ENCODE measurements around the gene PCDHGA6. TPM values are rescaled to one million over a fixed set of nuclear protein-coding genes. Genes with fewer than 3 reads are reported as not detected.

Gene PCDHGA6
- total and polyA plus RNA-seq, 2 donors (not counting 1 experiment from before 2014, with no cell fraction given), result 0.78 to 2.5 TPM

GRCh38 chr5:141326088-141326854 lies 47.4 kb upstream of the PCDHGA6 start:
- H3K9ac ChIP-seq (ENCODE audit: low read length), result peak overlapping the region; percentile 50
- H3K36me3 ChIP-seq (replicated peaks in 1 of 2; ENCODE audit: control extremely low read depth in 1 of 2, control insufficient read depth in 1 of 2, extremely low read depth in 1 of 2, insufficient read depth in 2 of 2, low read length in 1 of 2), result no peaks in the 10 kb centered on the region
- TF ChIP-seq CTCF (IDR thresholded peaks at IDR 0.05), result peak; percentile 69
- no peak for TF ChIP-seq EZH2 (IDR thresholded peaks at IDR 0.05; ENCODE audit: borderline replicate concordance, insufficient read depth, low read depth, low read length, poor library complexity, severe bottlenecking)
- ATAC-seq (ENCODE audit: low read depth) (peak; percentile 90), DNase-seq (peak; percentile 72)
- ChIA-PET CTCF (interaction anchor here (0.8 to 6.9 kb wide), 10 partner anchors 8 to 292 kb away, joined by 3 to 30 read pairs (median 4); partner anchors contain the start of genes DIAPH1 and PCDHGA12), POLR2A (no interaction called here)
- Mint-ChIP-seq H3K27me3 (peaks cover 41% of the 10 kb centered on the region), H3K4me3 (peak overlapping the region; percentile 94), H3K27ac (peak overlapping the region; percentile 89), H3K9me3 (ENCODE audit: insufficient read depth) (peaks cover 6% of the 10 kb centered on the region), H3K4me1 (peaks cover 9% of the 10 kb centered on the region)
- H3K4me1 ChIP-seq (ENCODE audit: control insufficient read depth in 2 of 2, insufficient read depth in 2 of 2, low read length in 2 of 2), result peaks cover 6 to 10% of the 10 kb centered on the region in 2 donors
- peak overlapping the region; percentile 35 to 59 (median 51) for H3K4me3 ChIP-seq (ENCODE audit: control extremely low read depth in 1 of 5, extremely low read depth in 1 of 5, insufficient read depth in 1 of 5, low read depth in 2 of 5, low read length in 4 of 5)
- no peaks in the 10 kb centered on the region for H4K20me1 ChIP-seq (ENCODE audit: control insufficient read depth, insufficient read depth, low read length, poor library complexity, severe bottlenecking)
- peaks cover 0 to 30% (median 12%) of the 10 kb centered on the region in 4 experiments for H3K27me3 ChIP-seq (replicated peaks in 1 of 4; ENCODE audit: control extremely low read depth in 1 of 4, control insufficient read depth in 3 of 4, insufficient read depth in 4 of 4, low read length in 3 of 4)
- H3K4me2 ChIP-seq (replicated peaks; ENCODE audit: low read depth, low read length, poor library complexity, severe bottlenecking), result peak overlapping the region; percentile 63
- H3K27ac ChIP-seq (ENCODE audit: low read length in 2 of 2), result peak overlapping the region in 1 of 2 donors; percentile 26
- peaks cover 8 to 47% (median 32%) of the 10 kb centered on the region in 3 donors for H3K9me3 ChIP-seq (ENCODE audit: control extremely low read depth in 1 of 3, control insufficient read depth in 2 of 3, insufficient read depth in 1 of 3, low read length in 2 of 3)
- 24% methylated on average over 22 of the region's 27 CpGs for WGBS (ENCODE audit: insufficient coverage)
- H2AFZ ChIP-seq (ENCODE audit: insufficient read depth, low read depth, low read length, poor library complexity, severe bottlenecking), result peak overlapping the region; percentile 71
- intact Hi-C loops (cut with micrococcal nuclease), result loop anchor here (1.0 to 10.0 kb wide), 6 partner anchors 89 to 1221 kb away; partner anchors contain the start of genes APBB3, GNPDA1, PCDHGA10 and PCDHGB7
- peaks cover 1% of the 10 kb centered on the region for H3K79me2 ChIP-seq (ENCODE audit: control insufficient read depth, insufficient read depth, low read length)

- Histone ChIP-seq H4K20me1 (ENCODE audit: control insufficient read depth, insufficient read depth, low read length, poor library complexity, severe bottlenecking) (no peaks in the 10 kb centered on the region), H3K9me3 (ENCODE audit: control extremely low read depth in 1 of 3, control insufficient read depth in 2 of 3, insufficient read depth in 1 of 3, low read length in 2 of 3) (peaks cover 10 to 54% (median 34%) of the 10 kb centered on the region in 3 donors), H3K4me2 (replicated peaks; ENCODE audit: low read depth, low read length, poor library complexity, severe bottlenecking) (no peak overlapping the region), H3K9ac (ENCODE audit: low read length) (no peak overlapping the region), H3K36me3 (replicated peaks in 1 of 2; ENCODE audit: control extremely low read depth in 1 of 2, control insufficient read depth in 1 of 2, extremely low read depth in 1 of 2, insufficient read depth in 2 of 2, low read length in 1 of 2) (no peaks in the 10 kb centered on the region), H3K79me2 (ENCODE audit: control insufficient read depth, insufficient read depth, low read length) (no peaks in the 10 kb centered on the region), H3K27ac (ENCODE audit: low read length in 2 of 2) (no peak overlapping the region), H2AFZ (ENCODE audit: insufficient read depth, low read depth, low read length, poor library complexity, severe bottlenecking) (no peak overlapping the region), H3K27me3 (replicated peaks in 1 of 4; ENCODE audit: control extremely low read depth in 1 of 4, control insufficient read depth in 3 of 4, insufficient read depth in 4 of 4, low read length in 3 of 4) (peaks cover 0 to 45% (median 20%) of the 10 kb centered on the region in 4 experiments), H3K4me1 (ENCODE audit: control insufficient read depth in 2 of 2, insufficient read depth in 2 of 2, low read length in 2 of 2) (peaks cover 3 to 8% of the 10 kb centered on the region in 2 donors), H3K4me3 (ENCODE audit: control extremely low read depth in 1 of 5, extremely low read depth in 1 of 5, insufficient read depth in 1 of 5, low read depth in 2 of 5, low read length in 4 of 5) (no peak overlapping the region)
- DNase-seq, result no peak
- TF ChIP-seq EZH2 (IDR thresholded peaks at IDR 0.05; ENCODE audit: borderline replicate concordance, insufficient read depth, low read depth, low read length, poor library complexity, severe bottlenecking) (no peak), CTCF (IDR thresholded peaks at IDR 0.05) (no peak)
- Mint-ChIP-seq H3K9me3 (ENCODE audit: insufficient read depth) (no peaks in the 10 kb centered on the region), H3K27ac (no peak overlapping the region), H3K27me3 (peaks cover 51% of the 10 kb centered on the region), H3K4me3 (no peak overlapping the region), H3K4me1 (peaks cover 5% of the 10 kb centered on the region)
- ChIA-PET CTCF (interaction anchor here (0.9 to 6.9 kb wide), 4 partner anchors 8 to 236 kb away, joined by 3 to 30 read pairs (median 4); no protein-coding TSS in a partner anchor), POLR2A (no interaction called here)
- no peak for ATAC-seq (ENCODE audit: low read depth)
- WGBS (ENCODE audit: insufficient coverage), result 89% methylated on average over 8 of the region's 8 CpGs
- intact Hi-C loops (cut with micrococcal nuclease), result loop anchor here (10.0 kb wide), 4 partner anchors 87 to 1223 kb away; partner anchors contain the start of genes APBB3, GNPDA1, PCDHGA10 and PCDHGB7
Measured at GRCh38 chr5:141328231-141328630, 45.5 kb upstream of the PCDHGA6 start.

Data from B cell (primary cell).